HAP-1 (cell line): ENCODE results near the gene ABCA4.

Experiments
- DNase-seq, 2 experiments: peaks; one replicate each; pipeline ENCODE4 v3.0.0-alpha.2; 2016 to 2020; ENCODE audit warnings: low spot score in 2 of 2
- H3K27me3 ChIP-seq: fragments of 250-450 bp; sonication (Bioruptor Pico); 2 replicates; pipeline ENCODE4 v1.5.1; 2020; ENCODE audit warnings: low read depth, mild to moderate bottlenecking, moderate library complexity
- H3K36me3 ChIP-seq: fragments of 250-450 bp; sonication (Bioruptor Pico); replicated peaks from 2 replicates; pipeline ENCODE4 v1.5.1; 2020; ENCODE audit warnings: mild to moderate bottlenecking
- H3K4me1 ChIP-seq: fragments of 250-450 bp; sonication (Bioruptor Pico); 2 replicates; pipeline ENCODE4 v1.5.1; 2020; ENCODE audit warnings: mild to moderate bottlenecking
- H3K4me3 ChIP-seq: fragments of 250-450 bp; sonication (Bioruptor Pico); 2 replicates; pipeline ENCODE4 v1.5.1; 2020; ENCODE audit warnings: mild to moderate bottlenecking, moderate library complexity
- H3K9me3 ChIP-seq: fragments of 250-450 bp; sonication (Bioruptor Pico); 2 replicates; pipeline ENCODE4 v1.5.1; 2020; ENCODE audit warnings: mild to moderate bottlenecking, moderate library complexity
- in situ Hi-C: fragments of 300-500 bp; cut with MboI; formaldehyde crosslinking; loops from 3 replicates; pipeline ENCODE4 v1.14.3; 2020; ENCODE audit warnings: low sequenced_read_pairs, inconsistent platforms, mixed read lengths

ABCA4 gene

DNA sequence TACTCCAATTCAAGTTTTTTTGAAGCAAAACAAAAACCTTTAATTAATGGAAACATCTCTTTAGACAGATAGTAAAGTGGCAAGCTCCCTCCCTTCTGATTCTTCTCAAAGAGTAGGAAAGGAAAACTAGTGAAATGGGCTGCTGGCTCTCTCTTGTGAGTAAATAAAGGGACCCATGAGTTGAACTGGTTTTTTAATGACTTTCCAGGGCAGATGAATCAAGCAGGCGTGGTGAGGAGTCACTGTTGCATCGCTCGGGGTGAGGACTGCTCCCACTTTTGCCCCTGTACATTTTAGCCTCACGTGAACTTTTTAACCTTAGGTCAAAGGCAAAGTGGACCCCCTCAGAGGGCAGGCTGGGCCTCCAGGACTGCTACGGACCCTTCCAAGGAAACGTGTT is 64.8 kb downstream of the ABCA4 start:
- Histone ChIP-seq H3K4me3 (no peak overlapping the region), H3K36me3 (no peaks in the 10 kb centered on the region), H3K4me1 (no peaks in the 10 kb centered on the region), H3K9me3 (no peaks in the 10 kb centered on the region), H3K27me3 (no peaks in the 10 kb centered on the region)
- no peak for DNase-seq
- in situ Hi-C loops = loop anchor here (25.0 kb wide), 1 partner anchor 756 kb away; the partner anchor contains the start of gene SLC44A3

DNA sequence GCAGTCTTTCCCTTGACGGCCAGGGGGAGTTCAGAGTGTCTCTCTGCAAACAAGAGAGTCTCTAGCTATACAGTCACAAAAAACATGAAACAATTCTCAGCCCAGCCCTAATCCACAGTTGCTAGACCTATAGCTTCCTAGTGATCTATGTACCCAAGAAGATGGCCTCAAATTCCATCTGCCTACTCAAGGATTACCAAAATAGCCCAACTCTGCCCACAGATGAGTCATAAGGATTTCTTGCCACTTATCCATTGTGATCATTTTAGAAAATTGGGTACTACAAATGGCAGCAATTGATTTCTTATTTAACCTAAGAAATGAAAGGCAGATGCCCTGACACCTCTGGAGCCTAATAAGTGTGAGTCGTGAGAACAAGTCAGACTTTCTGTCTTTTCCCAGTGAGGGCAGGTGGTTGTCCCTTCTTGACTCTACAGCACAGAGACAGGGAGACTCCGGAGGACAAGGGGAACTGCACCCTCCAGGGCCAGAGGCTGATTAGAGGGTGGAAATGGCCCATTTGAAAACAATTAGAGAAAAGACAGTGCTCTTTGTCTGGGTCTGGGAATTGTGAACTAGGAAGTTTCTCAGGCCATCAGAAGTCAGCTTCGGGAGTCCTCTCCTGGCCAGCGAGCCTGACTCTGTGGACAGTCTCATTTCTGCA is 65.4 kb downstream of the ABCA4 start:
- in situ Hi-C loops = loop anchor here (25.0 kb wide), 1 partner anchor 757 kb away; the partner anchor contains the start of gene SLC44A3
- H3K27me3 ChIP-seq = no peaks in the 10 kb centered on the region
- H3K9me3 ChIP-seq = no peaks in the 10 kb centered on the region
- DNase-seq = no peak
- no peaks in the 10 kb centered on the region for H3K36me3 ChIP-seq
- no peaks in the 10 kb centered on the region for H3K4me1 ChIP-seq
- no peak overlapping the region for H3K4me3 ChIP-seq

DNA sequence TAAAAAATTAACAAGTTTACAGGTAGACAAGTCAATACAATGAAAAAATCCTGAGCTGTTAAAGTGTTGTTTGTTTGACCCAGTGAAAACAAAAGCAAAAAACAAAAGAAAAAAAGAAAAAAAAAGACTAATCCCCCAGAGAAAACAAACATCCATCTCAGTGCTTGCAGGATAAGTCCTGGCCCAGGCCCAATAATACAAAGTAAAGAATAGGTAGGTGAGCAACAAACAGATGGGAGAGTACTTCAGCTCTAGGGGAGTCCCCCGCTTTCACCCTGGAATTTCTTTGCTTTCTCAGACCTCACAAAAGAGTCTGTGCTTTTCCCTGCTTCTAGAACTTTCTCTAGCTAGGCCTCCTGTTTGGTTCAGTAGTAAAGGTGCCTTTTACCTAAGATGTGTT is 70.3 kb downstream of the ABCA4 start:
- H3K9me3 ChIP-seq = no peaks in the 10 kb centered on the region
- no peaks in the 10 kb centered on the region for H3K36me3 ChIP-seq
- H3K4me3 ChIP-seq = no peak overlapping the region
- no peak for DNase-seq
- no peaks in the 10 kb centered on the region for H3K27me3 ChIP-seq
- H3K4me1 ChIP-seq = peaks cover 10% of the 10 kb centered on the region
- in situ Hi-C loops = loop anchor here (25.0 kb wide), 1 partner anchor 762 kb away; the partner anchor contains the start of gene SLC44A3

DNA sequence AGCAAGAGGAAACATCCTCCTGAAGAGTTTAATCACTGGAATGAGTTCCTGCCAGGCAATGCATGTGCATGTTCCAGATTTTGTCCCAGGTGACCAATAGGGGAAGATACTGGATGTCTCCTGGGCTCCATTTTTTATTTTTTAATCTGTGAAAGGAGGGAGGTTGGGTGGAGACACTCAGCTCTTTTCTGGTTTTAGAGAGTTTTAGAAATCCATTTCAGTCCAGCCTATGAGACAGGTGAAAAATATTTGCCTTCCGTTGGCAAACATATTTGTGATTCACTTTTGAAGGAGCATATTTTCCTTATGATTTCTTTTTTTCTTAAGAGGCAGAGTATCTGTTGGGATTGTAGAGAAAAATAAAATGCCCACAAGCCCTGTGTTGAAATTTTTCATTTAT is 70.7 kb downstream of the ABCA4 start:
- in situ Hi-C loops = loop anchor here (25.0 kb wide), 1 partner anchor 762 kb away; the partner anchor contains the start of gene SLC44A3
- H3K36me3 ChIP-seq = no peaks in the 10 kb centered on the region
- H3K4me3 ChIP-seq = no peak overlapping the region

DNA sequence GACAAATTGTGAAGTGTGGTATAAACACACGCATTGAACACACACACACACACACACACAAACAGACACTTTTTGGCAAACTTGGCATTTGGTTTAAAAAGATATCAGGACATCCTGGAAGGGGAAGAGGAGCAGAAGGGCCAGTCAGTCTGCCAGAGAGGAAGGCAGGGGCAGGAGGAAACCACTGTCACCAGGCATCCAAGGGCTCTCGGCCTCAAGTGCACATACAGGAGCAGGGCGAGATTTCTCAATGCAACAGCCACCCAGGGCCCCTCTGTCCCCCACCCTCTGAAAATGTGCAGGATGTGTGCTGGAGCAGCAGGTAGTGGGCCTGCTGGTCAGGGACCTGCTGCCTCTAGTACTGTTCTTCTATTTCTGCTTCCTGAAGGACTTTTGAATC is 71.2 kb downstream of the ABCA4 start:
- Histone ChIP-seq H3K36me3 (no peaks in the 10 kb centered on the region), H3K4me3 (no peak overlapping the region), H3K27me3 (no peaks in the 10 kb centered on the region), H3K4me1 (peaks cover 11% of the 10 kb centered on the region), H3K9me3 (no peaks in the 10 kb centered on the region)
- in situ Hi-C loops = loop anchor here (25.0 kb wide), 1 partner anchor 763 kb away; the partner anchor contains the start of gene SLC44A3
- no peak for DNase-seq

More for the DNA sequence above, 70.7 kb downstream of the ABCA4 start:
- H3K4me1 ChIP-seq = peaks cover 11% of the 10 kb centered on the region
- no peaks in the 10 kb centered on the region for H3K9me3 ChIP-seq
- no peak for DNase-seq
- no peaks in the 10 kb centered on the region for H3K27me3 ChIP-seq

DNA sequence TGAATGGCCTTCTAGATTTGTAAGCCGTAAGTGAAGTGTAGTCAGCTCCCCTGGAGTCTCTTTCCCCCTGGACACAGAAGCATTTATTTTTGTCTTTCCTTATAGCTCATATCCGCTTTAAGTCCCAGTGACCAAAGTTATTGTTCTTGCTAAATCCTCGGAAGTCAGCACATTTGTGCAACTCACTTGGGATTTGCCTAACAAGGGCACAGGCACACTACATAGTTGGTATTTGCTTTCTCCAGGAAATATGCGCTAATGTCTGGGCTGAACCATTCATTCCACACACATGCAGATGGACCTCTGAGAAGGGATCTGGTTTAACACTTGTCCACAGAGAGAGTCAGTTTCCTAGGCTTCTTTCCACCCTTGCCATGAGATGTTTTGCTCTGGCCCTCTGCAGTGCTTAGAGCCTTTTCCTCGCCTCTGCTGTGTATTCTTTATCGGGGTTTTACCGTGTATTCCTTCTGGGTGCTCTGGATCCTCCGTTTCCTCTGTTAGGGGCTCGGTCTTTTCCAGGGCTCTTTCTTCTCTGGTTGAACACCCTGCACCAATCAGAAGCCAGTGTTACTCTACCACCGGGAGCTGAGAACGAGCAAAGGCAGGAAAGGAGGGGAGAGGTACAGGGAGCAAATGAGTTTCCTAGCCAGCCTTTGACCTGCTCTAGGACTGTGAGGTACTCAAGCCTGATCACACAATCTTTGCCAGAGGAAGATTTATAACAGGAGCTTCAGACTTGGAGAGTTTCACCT is 72.4 kb downstream of the ABCA4 start:
- DNase-seq = peak; percentile 37 to 43
- in situ Hi-C loops = no loop called here
- Histone ChIP-seq H3K36me3 (no peaks in the 10 kb centered on the region), H3K4me1 (peaks cover 11% of the 10 kb centered on the region), H3K4me3 (no peak overlapping the region), H3K9me3 (no peaks in the 10 kb centered on the region), H3K27me3 (no peaks in the 10 kb centered on the region)

DNA sequence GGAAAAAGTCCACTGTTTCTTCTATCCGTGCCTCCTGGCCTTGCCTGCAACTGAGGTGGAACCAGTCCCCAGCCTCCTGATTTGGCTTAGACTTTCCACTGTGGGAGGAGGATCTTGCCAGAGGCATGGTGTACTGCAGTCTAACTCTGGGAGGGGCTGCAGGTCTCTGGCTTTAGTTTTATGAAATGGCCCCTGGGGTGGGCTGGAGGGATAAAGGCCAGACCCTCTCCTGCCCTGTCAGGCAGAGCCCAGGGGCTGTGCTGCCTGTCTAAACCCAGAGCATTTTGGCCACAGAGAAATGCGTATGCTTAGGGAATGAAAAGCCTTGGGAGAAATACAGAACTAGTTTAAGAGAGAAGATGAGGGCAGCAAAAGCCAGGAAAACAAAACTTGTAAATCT is 73.0 kb downstream of the ABCA4 start:
- no peak overlapping the region for H3K4me3 ChIP-seq
- no peak for DNase-seq
- H3K9me3 ChIP-seq = no peaks in the 10 kb centered on the region
- H3K36me3 ChIP-seq = no peaks in the 10 kb centered on the region
- in situ Hi-C loops = no loop called here
- no peaks in the 10 kb centered on the region for H3K27me3 ChIP-seq
- peaks cover 11% of the 10 kb centered on the region for H3K4me1 ChIP-seq

DNA sequence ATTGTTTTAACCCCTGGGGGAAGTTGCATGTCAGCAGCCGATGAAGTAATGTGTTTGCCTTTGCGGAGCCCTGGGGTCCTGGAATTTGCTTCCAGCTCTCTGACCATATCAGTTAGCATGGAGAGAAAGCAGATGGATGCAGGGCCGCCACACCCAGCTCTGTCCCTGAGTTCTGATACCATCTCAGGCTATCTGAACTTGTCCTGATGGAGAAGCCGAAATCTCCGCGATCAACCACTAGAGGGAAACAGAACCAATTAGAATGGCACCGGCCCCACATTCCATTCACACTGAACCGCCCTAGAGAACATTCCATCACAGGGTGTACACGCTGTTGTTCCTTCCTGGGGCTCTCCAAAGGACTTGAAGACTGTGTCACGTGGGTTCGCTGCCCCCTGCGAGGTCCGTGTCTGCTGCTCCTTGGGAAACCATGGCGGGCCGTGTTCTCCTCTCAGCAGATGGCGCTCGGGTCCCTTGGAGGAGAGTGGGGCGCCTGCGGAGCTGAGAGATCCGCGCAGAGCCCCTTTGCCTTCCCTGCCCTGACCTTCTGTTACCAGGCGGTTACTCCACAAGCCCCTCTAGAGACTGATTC is 75.4 kb downstream of the ABCA4 start:
- peak; percentile 86 to 89 for DNase-seq
- Histone ChIP-seq H3K4me1 (peaks cover 11% of the 10 kb centered on the region), H3K36me3 (no peaks in the 10 kb centered on the region), H3K27me3 (no peaks in the 10 kb centered on the region), H3K9me3 (no peaks in the 10 kb centered on the region), H3K4me3 (no peak overlapping the region)
- in situ Hi-C loops = no loop called here

DNA sequence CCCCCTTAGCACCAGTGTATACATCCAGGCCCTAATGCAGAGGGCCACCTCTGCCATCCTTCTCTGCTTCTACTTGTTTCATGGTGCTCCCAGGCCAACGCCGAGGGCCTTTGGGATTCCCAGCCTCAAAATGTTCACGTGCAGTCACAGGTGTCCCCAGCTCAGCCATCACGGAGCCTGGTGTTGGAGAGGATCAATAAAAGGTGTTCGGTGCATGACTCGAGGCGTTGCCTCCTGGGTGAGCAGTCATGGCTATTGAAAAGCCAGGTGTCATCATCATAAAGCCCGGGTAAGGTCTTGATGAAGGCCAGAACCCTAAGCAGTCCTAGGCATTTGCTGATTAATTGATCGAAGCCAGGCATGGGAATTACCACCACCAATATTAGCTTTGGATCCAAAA is 76.1 kb downstream of the ABCA4 start:
- peaks cover 11% of the 10 kb centered on the region for H3K4me1 ChIP-seq
- in situ Hi-C loops = no loop called here
- H3K4me3 ChIP-seq = no peak overlapping the region
- DNase-seq = no peak
- no peaks in the 10 kb centered on the region for H3K27me3 ChIP-seq
- no peaks in the 10 kb centered on the region for H3K36me3 ChIP-seq
- H3K9me3 ChIP-seq = no peaks in the 10 kb centered on the region

DNA sequence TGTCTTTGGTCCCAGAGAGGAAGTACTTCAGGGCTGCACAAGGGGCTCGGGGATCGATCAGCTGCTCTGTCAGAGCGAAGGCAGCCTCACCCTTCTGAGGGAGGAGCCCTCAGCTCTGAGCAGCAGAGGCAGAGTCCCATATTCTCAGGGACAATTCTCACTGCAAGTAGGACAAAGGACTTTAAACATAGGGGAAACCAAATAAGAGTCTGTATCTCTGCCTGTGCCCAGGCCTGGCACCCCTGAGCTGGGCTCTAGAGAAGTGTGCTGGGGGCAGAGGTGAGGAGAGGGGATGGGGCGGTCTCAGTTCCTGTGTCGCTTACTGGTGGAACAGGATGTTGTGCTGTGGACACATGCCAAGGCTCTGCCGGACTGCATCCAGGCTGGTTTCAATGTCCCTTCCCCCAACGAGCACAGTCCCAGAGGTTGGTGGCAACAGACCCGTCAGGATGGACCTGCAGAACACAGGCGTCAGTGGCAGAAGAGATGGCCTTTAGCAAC is 76.6 kb downstream of the ABCA4 start:
- H3K27me3 ChIP-seq = no peaks in the 10 kb centered on the region; the same call in 1 of the 2 replicates
- no peaks in the 10 kb centered on the region for H3K36me3 ChIP-seq
- in situ Hi-C loops = no loop called here
- H3K4me3 ChIP-seq = no peak overlapping the region
- DNase-seq = no peak
- H3K9me3 ChIP-seq = no peaks in the 10 kb centered on the region
- peaks cover 11% of the 10 kb centered on the region for H3K4me1 ChIP-seq

DNA sequence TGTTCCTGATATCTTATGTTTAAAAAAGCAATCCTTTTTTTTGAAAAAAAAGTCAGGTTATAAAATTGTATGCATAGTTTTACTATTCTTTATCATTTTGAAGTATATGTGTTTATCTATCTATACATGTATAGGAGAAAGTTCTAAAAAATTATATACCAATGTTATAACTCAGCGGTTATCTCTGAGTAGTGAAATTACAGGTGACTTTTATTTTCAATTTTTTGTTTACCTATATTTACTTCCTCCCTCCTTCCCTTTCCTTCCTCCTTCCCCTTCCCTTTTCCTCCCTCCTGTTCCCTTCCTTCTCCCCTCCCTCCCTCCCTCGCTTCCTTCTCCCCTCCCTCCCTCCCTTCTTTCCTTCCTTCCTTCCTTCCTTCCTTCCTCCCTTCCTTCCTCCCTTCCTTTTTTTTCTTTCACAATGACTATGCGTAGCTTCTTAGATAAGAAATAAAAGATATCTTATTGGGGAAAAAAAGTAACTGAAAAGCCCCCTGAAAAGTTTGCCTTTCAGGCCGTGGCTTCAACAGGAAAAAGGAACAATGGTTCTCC is 77.1 kb downstream of the ABCA4 start:
- no peak overlapping the region for H3K4me3 ChIP-seq
- peaks cover 5% of the 10 kb centered on the region for H3K27me3 ChIP-seq
- H3K36me3 ChIP-seq = no peaks in the 10 kb centered on the region
- in situ Hi-C loops = no loop called here
- peaks cover 11% of the 10 kb centered on the region for H3K4me1 ChIP-seq
- H3K9me3 ChIP-seq = no peaks in the 10 kb centered on the region
- DNase-seq = no peak

DNA sequence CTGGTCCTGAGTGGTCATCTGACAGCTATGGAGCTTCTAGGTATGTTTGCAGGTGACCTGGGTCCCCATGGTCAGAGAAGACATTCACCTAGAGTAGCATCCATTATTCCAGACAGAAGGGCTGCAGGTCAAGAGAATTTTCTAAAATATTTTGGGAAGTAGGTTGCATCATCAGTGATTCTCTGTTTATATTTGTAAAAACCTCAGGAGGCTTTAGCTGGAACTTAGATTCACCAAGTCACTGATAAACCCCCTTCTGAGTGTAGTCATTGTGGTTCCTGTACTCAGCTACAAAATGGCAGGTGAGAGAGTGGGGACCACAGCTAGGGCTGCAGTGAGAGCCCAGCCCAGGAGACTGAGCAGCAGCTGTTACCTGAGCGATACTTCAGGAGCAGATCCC is 78.6 kb downstream of the ABCA4 start:
- no peak for DNase-seq
- Histone ChIP-seq H3K4me3 (no peak overlapping the region), H3K4me1 (peaks cover 4% of the 10 kb centered on the region; the same call in 1 of the 2 replicates), H3K36me3 (no peaks in the 10 kb centered on the region), H3K27me3 (peaks cover 19% of the 10 kb centered on the region), H3K9me3 (no peaks in the 10 kb centered on the region)
- in situ Hi-C loops = no loop called here

DNA sequence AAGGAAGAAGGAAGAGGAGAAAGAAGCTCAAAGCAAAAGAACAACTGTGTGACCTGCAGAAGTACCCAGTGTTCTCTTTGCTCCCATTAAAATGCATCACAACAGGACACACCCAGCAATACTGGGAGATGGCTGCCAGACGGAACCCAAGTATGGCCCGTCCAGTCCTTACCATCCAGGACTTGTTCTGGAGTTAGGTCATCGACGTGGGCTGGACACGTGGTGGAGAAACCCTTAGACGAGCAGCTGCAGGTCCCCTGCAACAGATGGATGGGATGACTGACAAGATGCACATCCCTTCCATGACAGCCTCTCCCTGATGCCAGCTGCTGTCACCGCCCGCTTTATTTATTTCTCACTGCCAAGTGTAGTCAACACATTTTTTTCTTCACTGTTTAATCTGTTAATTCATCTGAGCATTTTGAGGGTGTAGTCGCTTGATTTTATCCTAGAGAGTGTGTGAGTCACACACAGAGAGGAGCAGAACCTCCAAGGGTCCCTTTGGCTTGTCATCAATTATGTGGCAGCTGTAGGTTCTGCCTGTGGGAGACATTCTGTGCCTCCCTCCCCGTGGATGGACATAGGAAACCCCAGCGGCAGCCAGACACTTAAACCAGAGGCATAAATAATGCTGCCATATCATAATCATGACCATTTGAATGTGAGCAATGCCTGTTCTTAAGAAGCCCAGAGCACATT is 80.9 kb downstream of the ABCA4 start:
- no peak overlapping the region for H3K4me3 ChIP-seq
- no peaks in the 10 kb centered on the region for H3K4me1 ChIP-seq
- in situ Hi-C loops = no loop called here
- DNase-seq = no peak
- no peaks in the 10 kb centered on the region for H3K36me3 ChIP-seq
- peaks cover 27% of the 10 kb centered on the region for H3K27me3 ChIP-seq
- no peaks in the 10 kb centered on the region for H3K9me3 ChIP-seq
